OCI-LY7 (cell line): Measurements from ENCODE around the gene MAP3K19. TPM values are rescaled to one million over a fixed set of nuclear protein-coding genes. Genes with fewer than 3 reads are reported as not detected.
"Not testable (repeated sequence)": the region's sequence is repeated elsewhere in the genome, so short reads cannot be mapped to it uniquely, and the experiment has no call there.

Experiments
- BruUV-seq: library from RNA; stranded (reverse); fragments of 400-500 nt; replicated peaks from 2 replicates; lab custom pipeline; 2021; lab: Mats Ljungman, UMichigan
- CTCF ChIA-PET: fragments of 300-600 bp; sonication (Branson Sonifier 250); formaldehyde crosslinking; loops from one replicate; lab custom pipeline; 2022; ENCODE audit warnings: antibody characterized with exemption; ENCODE audit not compliant: unreplicated experiment; lab: Charles Lee
- POLR2A ChIA-PET: fragments of 300-600 bp; sonication (Branson Sonifier 250); formaldehyde crosslinking; loops from one replicate; lab custom pipeline; 2022; ENCODE audit warnings: antibody characterized with exemption; lab: Charles Lee
- DNase-seq: peaks from one replicate; pipeline ENCODE4 v3.0.0-alpha.2; 2015; ENCODE audit warnings: low spot score
- H2AFZ ChIP-seq: fragments of 200-600 bp; sonication (generic), shearing (Covaris generic); 2 replicates; pipeline ENCODE4 v1.6.1; 2014; ENCODE audit warnings: mild to moderate bottlenecking, antibody characterized with exemption, low read length, moderate library complexity
- H3K27ac ChIP-seq: fragments of 200-600 bp; sonication (generic); 2 replicates; pipeline ENCODE4 v1.5.1; 2014; ENCODE audit warnings: mixed run types, low read depth, mild to moderate bottlenecking, moderate library complexity, low read length, inconsistent platforms; ENCODE audit not compliant: poor library complexity, severe bottlenecking
- H3K36me3 ChIP-seq: fragments of 200-600 bp; sonication (generic); 2 replicates; pipeline ENCODE4 v1.6.1; 2014; ENCODE audit warnings: mild to moderate bottlenecking, antibody characterized with exemption, low read length, moderate library complexity, mixed read lengths; ENCODE audit not compliant: insufficient read depth
- H3K4me1 ChIP-seq: fragments of 200-600 bp; sonication (generic); 2 replicates; pipeline ENCODE4 v1.5.1; 2014; ENCODE audit warnings: mild to moderate bottlenecking, low read length; ENCODE audit not compliant: insufficient read depth, poor library complexity, severe bottlenecking
- H3K4me2 ChIP-seq: fragments of 200-600 bp; sonication (generic); 2 replicates; pipeline ENCODE4 v1.6.1; 2014; ENCODE audit warnings: mild to moderate bottlenecking, low read length
- H3K4me3 ChIP-seq: fragments of 200-600 bp; sonication (generic); 2 replicates; pipeline ENCODE4 v1.5.1; 2014; ENCODE audit warnings: mild to moderate bottlenecking, low read depth, low read length; ENCODE audit not compliant: poor library complexity, severe bottlenecking
- H3K79me2 ChIP-seq: fragments of 200-600 bp; sonication (generic); 2 replicates; pipeline ENCODE4 v1.6.1; 2016; ENCODE audit warnings: low read depth, mild to moderate bottlenecking, low read length, moderate library complexity, mixed read lengths; ENCODE audit not compliant: insufficient read depth
- H3K9me2 ChIP-seq: fragments of 200-600 bp; sonication (generic); 2 replicates; pipeline ENCODE4 v1.6.1; 2016; ENCODE audit warnings: mild to moderate bottlenecking, low read length, mixed read lengths; ENCODE audit not compliant: insufficient read depth
- H3K9me3 ChIP-seq: fragments of 200-600 bp; sonication (generic); 2 replicates; pipeline ENCODE4 v1.6.1; 2014; ENCODE audit warnings: mild to moderate bottlenecking, mixed run types, low read length, mixed read lengths
- H4K20me1 ChIP-seq: fragments of 200-600 bp; sonication (generic); 2 replicates; pipeline ENCODE4 v1.6.1; 2014; ENCODE audit warnings: mild to moderate bottlenecking, antibody characterized with exemption, low read length, moderate library complexity, mixed read lengths; ENCODE audit not compliant: insufficient read depth
- CTCF ChIP-seq: fragments of 200-600 bp; sonication (generic); conservative IDR thresholded peaks from 2 replicates; pipeline ENCODE4 v1.5.1; 2014; ENCODE audit warnings: mild to moderate bottlenecking, antibody characterized with exemption, low read length, moderate library complexity, mixed read lengths
- EZH2phosphoT487 ChIP-seq: fragments of 200-600 bp; sonication (generic); IDR thresholded peaks from 2 replicates; pipeline ENCODE4 v1.6.1; 2018; ENCODE audit warnings: low read depth, borderline replicate concordance, mild to moderate bottlenecking, mixed run types, antibody characterized with exemption, low read length, moderate library complexity, mixed read lengths
- intact Hi-C: fragments of 100-400 bp; cut with micrococcal nuclease; formaldehyde crosslinking; loops from one replicate; pipeline ENCODE4 v1.10.0; 2022; ENCODE audit not compliant: unreplicated experiment
- total RNA-seq, 2 experiments: library from RNA; depleted of rRNA in 1 of 2; stranded (reverse); fragments of >200 nt in 1 of 2; shearing (Covaris generic) in 1 of 2; gene quantifications; 2 replicates each; pipeline ENCODE4 v1.2.3, GENCODE V29; 2014 to 2022

MAP3K19 gene
- total RNA-seq, 2 experiments from 2014 or later: not detected

GRCh38 chr2:135093193-135093592 is 45.9 kb upstream of the MAP3K19 start:
- no TSS peak for BruUV-seq
- Histone ChIP-seq H4K20me1 (no peaks in the 10 kb centered on the region), H3K4me1 (no peaks in the 10 kb centered on the region), H2AFZ (no peak overlapping the region), H3K27ac (no peak overlapping the region), H3K4me3 (no peak overlapping the region), H3K79me2 (peaks cover 13% of the 10 kb centered on the region; the same call in 1 of the 2 replicates), H3K9me3 (no peaks in the 10 kb centered on the region), H3K36me3 (peaks cover 52% of the 10 kb centered on the region), H3K4me2 (no peak overlapping the region), H3K9me2 (no peaks in the 10 kb centered on the region)
- intact Hi-C loops: no loop called here
- no peak for DNase-seq
- ChIA-PET CTCF (no interaction called here), POLR2A (interaction anchor here (0.7 to 1.3 kb wide), 4 partner anchors 11 to 624 kb away, joined by 3 to 4 read pairs (median 3); partner anchors contain the start of gene RAB3GAP1)
- TF ChIP-seq EZH2phosphoT487 (no peak), CTCF (no peak)

GRCh38 chr2:135091681-135092080 is 44.4 kb upstream of the MAP3K19 start:
- no TSS peak for BruUV-seq
- CTCF ChIA-PET: interaction anchor here (0.5 kb wide), 1 partner anchor 42 kb away, joined by 4 read pairs; no protein-coding TSS in a partner anchor
- Histone ChIP-seq H3K36me3 (peaks cover 42% of the 10 kb centered on the region), H3K4me1 (no peaks in the 10 kb centered on the region), H3K4me3 (no peak overlapping the region), H2AFZ (no peak overlapping the region), H3K4me2 (no peak overlapping the region), H3K9me2 (no peaks in the 10 kb centered on the region), H4K20me1 (no peaks in the 10 kb centered on the region), H3K9me3 (no peaks in the 10 kb centered on the region), H3K27ac (no peak overlapping the region), H3K79me2 (peaks cover 23% of the 10 kb centered on the region; the same call in 1 of the 2 replicates)
- intact Hi-C loops: no loop called here
- no peak for DNase-seq
- TF ChIP-seq EZH2phosphoT487: no peak
- no peak for TF ChIP-seq CTCF
- POLR2A ChIA-PET: interaction anchor here (1.4 kb wide), 1 partner anchor 12 kb away, joined by 5 read pairs; no protein-coding TSS in a partner anchor

- H4K20me1 ChIP-seq, DNase-seq, intact Hi-C loops, H3K9me2 ChIP-seq, H3K27ac ChIP-seq, H3K4me3 ChIP-seq, CTCF ChIA-PET, H3K4me1 ChIP-seq, BruUV-seq, POLR2A ChIA-PET, H3K9me3 ChIP-seq, H2AFZ ChIP-seq, H3K4me2 ChIP-seq: not testable (repeated sequence)
- peaks cover 26% of the 10 kb centered on the region for H3K36me3 ChIP-seq
- peaks cover 30% of the 10 kb centered on the region; the same call in 1 of the 2 replicates for H3K79me2 ChIP-seq
Measured at GRCh38 chr2:135089597-135089996, 42.4 kb upstream of the MAP3K19 start.
